Stimulated activated CD8-positive, alpha-beta memory T cell treated with anti-CD3 and anti-CD28 coated beads, Interleukin-4, amount 100 ng/mL, for 48 hours (primary cell): ENCODE results near the gene TMEM151B.

Experiments
- DNase-seq: peaks from one replicate; pipeline ENCODE4 v3.0.0-alpha.2; 2020

TMEM151B gene

DNA sequence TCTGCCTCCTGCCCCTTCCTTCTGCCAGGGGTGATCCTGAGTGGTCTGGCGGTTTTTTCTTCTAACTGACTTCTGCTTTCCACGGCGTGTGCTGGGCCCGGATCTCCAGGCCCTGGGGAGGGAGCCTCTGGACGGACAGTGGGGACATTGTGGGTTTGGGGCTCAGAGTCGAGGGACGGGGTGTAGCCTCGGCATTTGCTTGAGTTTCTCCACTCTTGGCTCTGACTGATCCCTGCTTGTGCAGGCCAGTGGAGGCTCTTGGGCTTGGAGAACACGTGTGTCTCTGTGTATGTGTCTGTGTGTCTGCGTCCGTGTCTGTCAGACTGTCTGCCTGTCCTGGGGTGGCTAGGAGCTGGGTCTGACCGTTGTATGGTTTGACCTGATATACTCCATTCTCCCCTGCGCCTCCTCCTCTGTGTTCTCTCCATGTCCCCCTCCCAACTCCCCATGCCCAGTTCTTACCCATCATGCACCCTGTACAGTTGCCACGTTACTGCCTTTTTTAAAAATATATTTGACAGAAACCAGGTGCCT is 36.6 kb upstream of the TMEM151B start:
- DNase-seq, result no peak

DNA sequence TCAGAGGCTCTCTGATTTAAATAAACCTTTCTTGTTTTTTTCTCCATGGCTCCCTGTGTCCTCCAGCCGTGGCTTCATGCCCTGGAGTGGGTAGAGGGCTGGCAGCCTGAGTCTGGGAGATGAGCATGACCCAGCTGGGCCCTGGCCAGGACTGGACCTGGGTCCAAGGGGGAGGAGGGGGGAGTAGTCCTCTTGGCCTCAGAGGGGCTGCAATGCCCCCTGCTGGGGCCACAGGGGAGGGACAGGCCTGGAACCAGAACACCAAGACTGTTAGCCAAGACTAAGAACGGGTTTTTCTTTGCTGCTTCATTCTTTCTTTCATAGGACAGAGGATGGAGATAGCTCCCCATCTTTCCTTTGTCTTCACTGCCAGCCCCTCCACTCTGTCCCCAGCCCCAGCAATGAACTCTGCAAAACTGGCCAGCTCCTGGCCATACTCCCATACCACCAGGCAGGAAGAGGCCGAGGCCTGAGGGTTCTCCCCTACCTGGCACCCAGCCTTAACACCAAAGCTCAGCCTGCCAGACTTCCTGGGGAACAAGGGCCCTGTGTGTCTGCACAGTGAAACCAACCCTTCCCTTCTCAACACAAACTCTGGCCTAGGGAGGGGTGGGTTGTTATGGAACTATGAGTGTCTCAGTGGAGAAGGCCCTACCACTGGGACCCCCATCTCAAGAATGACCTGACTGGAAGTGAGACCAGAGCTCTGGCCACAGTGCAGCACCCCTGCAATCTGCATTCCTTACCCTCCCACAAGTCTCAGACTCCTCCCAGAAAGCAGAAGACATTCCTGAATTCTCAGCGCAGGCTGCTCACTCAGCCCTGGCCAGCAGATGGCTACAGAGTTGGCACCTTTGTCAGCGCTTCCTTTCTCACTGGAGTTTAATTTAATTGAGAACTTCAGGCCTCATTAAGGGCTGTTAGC is 35.9 kb upstream of the TMEM151B start:
- no peak for DNase-seq

DNA sequence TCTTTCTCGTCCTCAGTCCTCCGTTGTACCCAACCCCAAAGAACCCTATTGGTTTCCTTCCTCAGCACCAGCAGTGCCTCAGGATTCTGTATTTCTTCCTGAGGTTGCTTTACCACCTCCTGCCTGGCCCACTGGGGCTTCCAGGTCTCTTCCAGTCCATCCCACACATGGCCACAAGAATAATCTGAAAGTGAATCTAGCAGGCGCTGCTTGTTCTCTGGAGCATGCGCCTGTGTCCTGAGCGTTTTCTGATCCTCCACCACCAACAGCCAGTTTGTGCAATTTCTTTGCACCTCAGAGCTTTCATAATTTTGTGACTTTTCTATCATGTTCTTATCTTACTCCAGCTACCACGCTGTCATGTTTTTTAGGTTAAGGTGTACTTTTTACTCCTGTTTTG is 35.0 kb upstream of the TMEM151B start:
- DNase-seq, result no peak

DNA sequence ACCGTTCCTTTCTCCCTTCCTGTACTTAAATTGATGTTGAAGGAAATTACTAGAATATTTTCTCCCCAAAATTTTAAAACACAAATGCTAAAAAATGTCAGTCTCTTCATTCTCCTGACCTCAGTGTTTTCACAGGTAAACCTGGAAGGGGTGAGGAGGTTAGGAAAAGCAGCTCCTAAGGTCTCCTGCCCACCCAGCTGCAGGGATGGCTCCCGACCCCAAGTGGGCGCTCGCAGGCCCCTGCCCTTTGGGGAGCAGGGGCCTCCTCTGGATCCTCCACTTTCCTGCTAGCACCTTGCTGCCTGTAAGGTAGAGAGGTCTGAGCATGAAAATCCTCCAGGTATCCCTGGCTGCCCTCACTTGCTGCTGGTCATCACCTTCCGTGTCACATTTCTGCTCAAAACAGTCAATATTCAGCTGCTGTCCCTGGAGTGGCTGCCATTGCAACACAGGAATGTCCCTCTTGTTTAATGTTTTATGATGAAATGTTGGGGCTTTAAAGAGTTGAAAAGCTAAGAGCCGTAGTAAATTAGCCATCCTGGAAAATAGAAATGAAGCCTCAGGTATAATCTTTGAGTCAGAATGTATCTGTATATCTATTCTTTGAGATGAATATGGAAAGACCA is 34.2 kb upstream of the TMEM151B start:
- DNase-seq, result no peak

DNA sequence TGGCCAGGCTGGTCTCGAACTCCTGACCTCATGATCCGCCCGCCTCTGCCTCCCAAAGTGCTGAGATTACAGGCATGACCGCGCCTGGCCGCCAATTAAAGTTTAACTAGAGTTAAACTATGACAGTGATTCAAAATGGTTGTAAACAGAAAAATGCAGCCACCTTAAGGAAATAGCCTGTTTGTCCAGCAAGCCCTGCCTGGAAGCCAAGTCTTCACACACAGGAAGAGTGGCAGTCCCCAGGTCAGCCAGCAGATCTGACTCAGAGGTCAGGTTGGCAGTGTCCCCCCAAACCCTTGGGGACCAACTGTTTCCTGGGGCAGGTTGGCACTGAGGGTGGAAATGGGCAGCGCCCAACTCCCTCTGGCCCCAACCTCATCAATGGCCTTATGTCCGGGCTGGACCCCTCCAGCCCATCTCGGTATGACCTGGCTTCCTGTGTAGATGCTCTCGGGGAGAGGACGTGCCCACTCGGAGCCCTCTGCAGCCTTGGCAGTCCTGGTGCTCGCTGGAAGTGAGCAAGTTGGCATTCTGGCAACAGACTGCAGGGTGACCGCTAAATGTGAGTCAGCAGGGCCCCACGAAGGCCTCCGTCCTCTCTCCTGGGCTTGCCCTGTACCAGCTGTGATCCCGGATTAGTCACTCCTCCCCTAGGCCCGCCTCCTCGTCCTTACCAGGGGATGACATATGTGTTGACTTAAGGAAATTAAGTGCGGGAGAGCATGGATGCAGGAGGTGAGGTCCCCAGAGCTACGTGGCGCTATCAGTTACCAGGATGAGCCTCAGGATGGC is 33.0 kb upstream of the TMEM151B start:
- peak; percentile 84 for DNase-seq

DNA sequence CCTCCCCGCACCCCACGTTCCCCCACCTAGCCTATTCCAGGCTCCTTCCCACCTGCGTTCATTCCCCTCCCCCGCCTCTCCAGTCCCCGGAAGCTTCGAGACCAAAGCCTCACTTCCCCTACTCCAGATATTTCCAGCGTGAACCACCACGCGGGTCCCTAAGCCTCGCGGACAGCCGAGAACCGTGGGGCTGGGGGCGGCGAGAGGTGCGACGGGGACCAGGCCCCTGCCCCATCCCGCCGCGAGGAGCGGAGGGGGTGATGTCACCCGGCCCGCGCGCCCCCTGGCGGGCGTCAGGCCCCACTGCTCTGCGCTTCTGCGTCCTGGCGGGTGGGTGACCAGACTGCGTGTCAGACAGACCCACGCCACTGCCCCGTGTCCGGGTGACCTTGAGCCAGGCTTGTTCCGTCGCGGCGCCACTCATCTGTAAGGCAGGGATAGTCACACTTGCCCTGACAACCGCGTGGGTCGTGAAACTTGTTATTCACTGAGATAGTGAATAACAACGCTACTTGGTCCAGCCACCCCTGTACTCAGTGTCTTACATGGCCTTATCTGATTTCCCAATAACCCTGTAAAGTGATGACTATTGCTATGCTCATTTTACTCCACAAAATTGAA is 32.3 kb upstream of the TMEM151B start:
- DNase-seq, result peak; percentile 89

DNA sequence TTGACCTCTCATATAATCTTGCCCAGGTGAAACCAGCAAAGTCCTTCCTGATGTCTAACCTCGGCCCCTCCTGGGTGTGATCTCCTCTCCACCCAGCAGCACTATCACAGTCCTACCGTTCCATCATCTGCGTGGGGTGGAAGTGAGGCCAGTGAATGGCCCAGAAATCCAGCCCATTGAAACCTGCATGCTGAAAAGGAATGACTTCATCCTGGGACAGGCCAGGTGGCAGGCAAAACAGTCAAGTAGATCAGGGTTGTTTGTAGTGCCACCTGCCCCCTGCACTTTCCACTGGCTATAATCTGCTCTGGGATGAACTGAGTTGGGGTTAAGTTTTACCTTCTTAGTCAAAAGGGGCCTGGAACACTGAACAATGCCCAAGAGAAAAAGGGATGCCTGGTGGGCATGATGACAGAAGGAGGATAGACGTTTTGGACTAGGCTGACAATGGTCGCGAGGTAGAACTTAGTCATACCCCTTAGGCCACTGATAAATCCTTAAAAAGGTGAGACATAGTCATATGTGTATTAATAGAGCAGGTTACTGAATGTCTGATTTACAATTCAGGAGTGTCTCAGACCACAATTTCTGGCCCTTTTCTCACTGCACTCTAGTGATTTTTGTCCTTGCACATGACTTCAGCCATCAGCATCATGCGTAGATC is 31.4 kb upstream of the TMEM151B start:
- no peak for DNase-seq

DNA sequence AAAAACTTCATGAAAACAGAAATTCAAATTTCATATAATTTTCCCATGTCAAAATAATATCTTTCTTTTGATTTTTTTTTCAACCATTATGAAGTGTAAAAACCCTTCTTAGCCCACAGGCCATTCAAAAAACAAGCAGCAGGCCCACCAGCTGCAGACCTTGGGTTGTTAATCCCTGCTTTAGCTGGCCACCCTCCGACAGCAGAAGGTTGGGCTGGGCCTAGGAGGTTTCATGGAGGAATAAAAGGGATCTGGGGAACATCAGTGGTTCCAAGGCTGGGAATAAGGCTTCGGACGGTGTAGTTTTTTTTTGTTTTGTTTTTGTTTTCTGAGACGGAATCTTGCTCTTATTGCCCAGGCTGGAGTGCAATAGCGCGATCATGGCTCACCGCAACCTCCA is 26.9 kb upstream of the TMEM151B start:
- DNase-seq, result no peak

DNA sequence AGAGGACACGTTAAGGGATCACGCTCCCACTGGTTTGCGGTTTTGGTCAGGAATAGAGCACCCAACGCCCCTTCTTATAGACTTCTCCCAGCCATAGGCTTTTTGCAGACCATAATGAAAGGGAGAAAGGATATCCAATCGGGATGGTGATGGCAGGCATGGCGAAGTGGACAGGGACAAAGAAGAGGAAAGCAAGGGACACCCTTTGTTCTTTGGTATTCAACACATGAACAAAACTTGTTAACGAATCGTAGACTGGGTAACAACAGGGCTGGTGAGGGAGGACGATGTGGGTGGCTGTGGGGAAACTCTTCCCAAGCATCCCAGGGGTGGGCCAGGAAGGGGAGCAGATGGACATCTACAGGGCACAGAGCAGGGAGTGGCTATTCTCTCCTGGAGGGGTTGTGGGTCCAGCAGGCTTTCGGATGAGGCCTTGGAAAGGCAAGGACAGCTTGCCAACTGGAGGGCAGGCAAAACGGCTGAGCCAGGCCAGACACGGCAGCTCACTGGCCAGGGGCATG is 24.8 kb upstream of the TMEM151B start:
- no peak for DNase-seq

DNA sequence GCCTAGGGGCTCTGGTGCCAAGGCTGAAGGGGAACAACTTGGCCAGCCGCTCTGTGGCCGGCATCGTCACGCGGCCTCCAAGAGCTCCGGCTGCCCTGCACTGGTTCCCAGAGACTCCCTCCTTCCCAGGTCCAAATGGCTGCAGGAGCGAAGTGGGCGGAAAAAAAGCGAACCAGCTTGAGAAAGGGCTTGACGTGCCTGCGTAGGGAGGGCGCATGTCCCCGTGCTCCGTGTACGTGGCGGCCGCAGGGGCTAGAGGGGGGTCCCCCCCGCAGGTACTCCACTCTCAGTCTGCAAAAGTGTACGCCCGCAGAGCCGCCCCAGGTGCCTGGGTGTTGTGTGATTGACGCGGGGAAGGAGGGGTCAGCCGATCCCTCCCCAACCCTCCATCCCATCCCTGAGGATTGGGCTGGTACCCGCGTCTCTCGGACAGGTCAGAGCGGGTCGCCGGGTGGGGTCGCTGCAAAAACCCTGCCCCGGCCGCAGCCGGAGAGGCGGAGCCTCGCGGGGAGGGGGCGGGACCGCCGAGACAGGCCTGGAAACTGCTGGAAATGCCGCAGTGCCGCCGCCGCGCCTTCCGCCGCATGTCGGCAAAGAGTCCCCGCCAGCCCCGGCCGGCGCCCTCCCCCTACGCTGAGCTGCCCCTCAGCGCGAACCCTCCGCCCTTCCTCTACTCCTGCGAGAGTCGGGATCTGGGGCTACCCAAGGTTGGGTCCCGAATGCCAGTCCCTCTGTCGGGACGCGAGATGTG is 24.2 kb upstream of the TMEM151B start:
- DNase-seq, result peak; percentile 94

DNA sequence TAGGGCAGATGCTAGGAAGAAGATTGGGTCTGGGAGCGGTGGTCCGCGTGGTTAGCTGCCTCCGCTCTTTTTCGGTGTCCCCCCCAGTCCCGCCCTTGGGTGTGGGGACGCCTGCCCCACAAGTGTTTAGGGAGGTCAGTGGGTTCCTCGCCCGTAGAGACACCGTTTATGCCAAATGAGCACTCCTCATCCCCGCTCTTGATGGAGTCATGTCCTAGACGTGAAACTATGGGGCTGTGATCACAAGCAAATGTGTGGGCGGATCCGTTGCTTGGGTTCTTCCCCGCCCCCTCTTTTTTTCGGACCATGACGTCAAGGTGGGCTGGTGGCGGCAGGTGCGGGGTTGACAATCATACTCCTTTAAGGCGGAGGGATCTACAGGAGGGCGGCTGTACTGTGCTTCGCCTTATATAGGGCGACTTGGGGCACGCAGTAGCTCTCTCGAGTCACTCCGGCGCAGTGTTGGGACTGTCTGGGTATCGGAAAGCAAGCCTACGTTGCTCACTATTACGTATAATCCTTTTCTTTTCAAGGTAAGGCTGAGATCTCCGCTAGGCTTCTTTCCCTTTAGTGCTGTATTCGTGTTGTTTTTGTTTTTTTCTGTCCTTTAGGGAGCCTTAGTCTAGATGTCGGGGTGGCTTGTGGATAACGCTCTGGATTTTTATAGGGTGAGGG is 23.4 kb upstream of the TMEM151B start, which contains the start of gene HSP90AB1:
Gene HSP90AB1 (plus strand): TSS at position 439 of the 675 bp plus-strand sequence. CDS start 1,529 bp downstream, outside the sequence.
- peak; percentile 96 for DNase-seq

DNA sequence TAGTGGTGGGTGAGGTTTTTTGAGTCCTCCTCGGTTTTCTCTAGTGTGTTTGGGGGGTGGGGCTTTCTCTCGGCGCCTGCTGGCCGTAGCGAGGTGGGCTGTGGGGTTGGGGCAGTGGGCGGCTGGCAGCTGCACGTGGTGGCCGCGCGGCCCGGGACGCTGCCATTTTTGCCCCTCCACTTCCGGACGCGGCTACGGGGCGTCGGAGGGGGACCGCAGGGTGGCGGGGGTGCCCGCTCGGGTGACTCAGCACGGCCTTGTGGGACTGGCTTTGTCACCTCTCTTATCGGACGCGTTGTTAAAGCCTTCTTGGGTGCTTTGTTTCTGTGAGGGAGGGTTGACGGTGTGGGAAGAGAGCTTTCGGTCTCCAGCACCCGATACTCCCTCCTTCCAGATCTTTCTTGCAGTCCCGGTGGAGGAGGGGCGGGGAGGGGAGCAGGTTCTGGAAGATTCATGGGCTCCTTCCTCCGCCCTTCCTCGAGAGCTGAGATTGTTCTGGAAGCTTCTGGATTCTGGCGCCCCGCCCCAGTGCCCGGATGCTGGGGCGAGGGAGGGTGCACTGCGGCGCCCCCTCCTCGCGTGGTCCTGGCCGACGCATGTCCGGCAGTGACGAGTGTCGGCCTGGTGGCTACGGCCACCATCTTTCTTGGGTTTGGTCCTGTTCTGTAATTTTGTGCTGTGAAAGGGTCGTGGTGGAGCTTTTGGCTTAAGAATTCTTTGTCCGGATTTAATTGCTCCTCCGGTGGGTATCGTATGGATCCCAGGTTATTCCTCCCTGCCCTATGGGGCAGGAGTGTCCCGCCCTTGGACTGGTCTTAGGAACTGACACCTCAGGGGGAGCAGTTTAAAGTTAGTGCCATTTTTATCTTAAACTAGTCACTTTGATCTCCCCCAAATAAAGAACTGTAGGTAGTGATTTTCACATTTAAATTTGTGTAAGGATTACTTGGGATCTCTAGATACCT is 22.6 kb upstream of the TMEM151B start:
- DNase-seq, result peak; percentile 91

DNA sequence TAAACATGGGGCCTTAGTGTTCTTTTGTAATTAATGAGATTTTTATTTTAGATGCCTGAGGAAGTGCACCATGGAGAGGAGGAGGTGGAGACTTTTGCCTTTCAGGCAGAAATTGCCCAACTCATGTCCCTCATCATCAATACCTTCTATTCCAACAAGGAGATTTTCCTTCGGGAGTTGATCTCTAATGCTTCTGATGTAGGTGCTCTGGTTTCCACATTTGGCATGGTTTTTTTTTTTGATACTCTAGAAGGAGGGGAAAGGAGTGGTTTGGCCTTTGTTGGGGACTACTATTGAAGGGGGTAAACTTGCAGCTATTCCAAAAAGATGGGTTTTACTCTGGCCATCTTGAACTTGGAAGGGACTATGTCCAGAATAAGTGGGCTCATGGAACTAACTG is 21.7 kb upstream of the TMEM151B start:
- DNase-seq, result no peak

DNA sequence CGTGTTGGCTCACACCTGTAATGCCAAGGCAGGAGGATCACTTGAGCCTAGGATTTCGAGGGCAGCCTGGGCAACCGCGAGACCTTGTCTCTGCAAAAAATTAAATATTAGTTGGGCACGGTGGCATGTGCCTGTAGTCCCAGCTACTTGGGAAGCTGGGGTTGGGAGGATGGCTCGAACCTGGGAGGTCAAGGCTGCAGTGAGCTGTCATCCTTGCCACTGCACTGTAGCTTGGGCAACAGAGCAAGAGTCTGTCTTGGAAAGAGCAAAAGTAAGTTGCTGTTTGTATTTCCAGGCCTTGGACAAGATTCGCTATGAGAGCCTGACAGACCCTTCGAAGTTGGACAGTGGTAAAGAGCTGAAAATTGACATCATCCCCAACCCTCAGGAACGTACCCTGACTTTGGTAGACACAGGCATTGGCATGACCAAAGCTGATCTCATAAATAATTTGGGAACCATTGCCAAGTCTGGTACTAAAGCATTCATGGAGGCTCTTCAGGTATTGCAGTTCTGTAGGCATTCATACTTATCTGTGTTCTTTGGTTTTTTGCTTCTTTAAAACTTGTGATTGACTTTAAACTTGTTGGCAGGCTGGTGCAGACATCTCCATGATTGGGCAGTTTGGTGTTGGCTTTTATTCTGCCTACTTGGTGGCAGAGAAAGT is 21.0 kb upstream of the TMEM151B start:
- no peak for DNase-seq

DNA sequence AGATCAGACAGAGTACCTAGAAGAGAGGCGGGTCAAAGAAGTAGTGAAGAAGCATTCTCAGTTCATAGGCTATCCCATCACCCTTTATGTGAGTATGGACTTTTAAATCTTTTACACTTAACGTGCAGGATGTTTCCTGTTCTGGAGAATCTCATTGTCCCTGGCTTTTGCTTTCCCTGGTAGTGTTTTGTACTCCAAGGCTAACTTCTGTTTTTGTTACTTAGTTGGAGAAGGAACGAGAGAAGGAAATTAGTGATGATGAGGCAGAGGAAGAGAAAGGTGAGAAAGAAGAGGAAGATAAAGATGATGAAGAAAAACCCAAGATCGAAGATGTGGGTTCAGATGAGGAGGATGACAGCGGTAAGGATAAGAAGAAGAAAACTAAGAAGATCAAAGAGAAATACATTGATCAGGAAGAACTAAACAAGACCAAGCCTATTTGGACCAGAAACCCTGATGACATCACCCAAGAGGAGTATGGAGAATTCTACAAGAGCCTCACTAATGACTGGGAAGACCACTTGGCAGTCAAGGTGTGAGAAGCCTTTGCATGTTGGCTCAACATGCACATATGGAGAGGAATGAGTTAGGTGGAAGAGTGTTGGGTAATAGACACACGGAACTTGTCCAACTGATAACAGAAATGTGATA is 20.1 kb upstream of the TMEM151B start:
- DNase-seq, result no peak

DNA sequence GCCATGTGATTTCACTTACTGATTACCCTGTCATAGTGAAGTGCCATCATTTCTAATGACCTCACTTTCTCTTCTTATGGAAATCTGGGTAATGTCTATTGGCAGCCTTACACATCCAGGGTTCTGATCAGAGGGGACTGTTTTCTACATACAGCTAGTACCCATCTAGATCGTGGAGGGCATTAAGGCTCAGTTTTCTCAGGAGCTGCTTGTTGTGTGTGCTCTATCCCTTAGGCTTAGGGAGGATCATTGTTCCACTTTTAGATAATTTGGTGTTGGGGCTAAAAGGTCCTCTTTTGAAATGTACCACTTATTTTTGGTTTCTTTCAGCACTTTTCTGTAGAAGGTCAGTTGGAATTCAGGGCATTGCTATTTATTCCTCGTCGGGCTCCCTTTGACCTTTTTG is 19.5 kb upstream of the TMEM151B start:
- no peak for DNase-seq

DNA sequence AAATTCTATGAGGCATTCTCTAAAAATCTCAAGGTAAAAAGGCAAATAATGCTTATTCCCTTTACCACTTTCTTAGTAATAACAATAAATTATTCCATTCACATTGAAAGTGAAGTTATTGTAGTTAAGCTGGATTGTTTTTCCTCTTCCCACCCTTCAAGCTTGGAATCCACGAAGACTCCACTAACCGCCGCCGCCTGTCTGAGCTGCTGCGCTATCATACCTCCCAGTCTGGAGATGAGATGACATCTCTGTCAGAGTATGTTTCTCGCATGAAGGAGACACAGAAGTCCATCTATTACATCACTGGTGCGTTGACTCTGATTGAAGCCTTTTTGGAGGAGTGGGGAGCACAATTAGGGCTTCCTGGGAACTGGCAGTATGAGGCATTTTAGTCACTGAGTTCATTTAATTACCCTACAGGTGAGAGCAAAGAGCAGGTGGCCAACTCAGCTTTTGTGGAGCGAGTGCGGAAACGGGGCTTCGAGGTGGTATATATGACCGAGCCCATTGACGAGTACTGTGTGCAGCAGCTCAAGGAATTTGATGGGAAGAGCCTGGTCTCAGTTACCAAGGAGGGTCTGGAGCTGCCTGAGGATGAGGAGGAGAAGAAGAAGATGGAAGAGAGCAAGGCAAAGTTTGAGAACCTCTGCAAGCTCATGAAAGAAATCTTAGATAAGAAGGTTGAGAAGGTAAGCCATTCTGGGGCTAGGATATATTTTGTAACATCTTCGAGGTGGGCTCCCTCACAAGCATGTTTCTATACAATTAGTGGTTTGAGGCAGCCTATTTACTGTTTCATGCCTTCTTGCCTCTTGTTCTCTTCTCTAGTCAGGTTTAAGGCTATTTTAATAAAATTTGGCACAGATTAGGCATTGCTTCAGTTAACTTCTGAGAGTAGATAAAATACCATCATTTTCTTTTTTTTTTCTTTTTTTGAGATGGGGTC is 18.4 kb upstream of the TMEM151B start:
- DNase-seq, result no peak
